ENCODE measurements around the gene IL1RL1.

The IL1RL1 gene

DNA sequence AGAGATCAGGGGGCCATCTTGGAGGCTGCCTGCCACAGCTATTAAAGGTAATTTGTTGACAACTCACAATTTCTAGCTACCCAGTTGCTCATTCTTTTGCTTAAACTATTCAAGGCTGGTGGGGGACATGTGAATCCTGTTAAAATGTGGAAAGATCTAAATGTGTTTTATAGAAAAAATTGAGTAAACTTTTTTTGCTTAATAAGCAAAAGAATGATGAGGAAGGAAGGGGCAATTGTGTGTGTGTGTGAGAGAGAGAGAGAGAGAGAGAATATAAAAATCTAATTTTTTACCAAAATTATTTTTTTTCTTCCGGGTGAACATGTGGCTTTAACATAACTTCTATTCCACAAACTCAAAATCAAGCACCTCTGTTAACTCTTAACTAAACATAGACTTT, 5.2 kb upstream of the IL1RL1 start:
- peaks cover 17% of the 10 kb centered on the region for H3K27me3 ChIP-seq
- TF ChIP-seq CTCF (IDR thresholded peaks at IDR 0.05) = no peak
- H3K27ac ChIP-seq = no peak overlapping the region
- no peak overlapping the region for H3K4me3 ChIP-seq (ENCODE audit: low read depth in 1 of 2, low read length in 1 of 2)
- no peaks in the 10 kb centered on the region for H3K9me3 ChIP-seq
- no peaks in the 10 kb centered on the region for H3K36me3 ChIP-seq
- peaks cover 12 to 14% of the 10 kb centered on the region in 2 experiments for H3K4me1 ChIP-seq (ENCODE audit: control insufficient read depth in 1 of 2, insufficient read depth in 1 of 2, low read depth in 1 of 2, low read length in 1 of 2)

DNA sequence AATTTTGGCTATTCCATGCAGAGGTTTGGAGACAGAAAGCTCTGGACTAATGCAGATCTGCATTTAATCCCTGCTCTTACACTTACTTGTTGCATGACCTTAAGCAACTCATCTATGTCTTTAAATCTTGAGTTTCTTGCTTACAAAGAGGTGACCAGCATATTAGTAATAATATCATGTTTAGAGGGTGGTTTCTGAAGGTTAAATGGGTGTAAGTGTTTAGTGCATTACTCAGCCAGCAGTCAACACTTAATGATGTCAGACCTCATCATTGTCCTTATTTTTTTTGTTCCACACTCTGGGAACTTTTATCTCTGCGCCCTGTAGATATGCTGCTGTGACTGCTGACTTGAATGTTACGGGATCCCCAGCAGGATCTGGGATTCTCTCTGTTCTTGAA, 1.7 kb downstream of the IL1RL1 start:
- Histone ChIP-seq H3K27me3 (no peaks in the 10 kb centered on the region), H3K27ac (no peak overlapping the region), H3K9me3 (no peaks in the 10 kb centered on the region), H3K4me3 (ENCODE audit: low read depth in 1 of 2, low read length in 1 of 2) (no peak overlapping the region), H3K4me1 (ENCODE audit: control insufficient read depth in 1 of 2, insufficient read depth in 1 of 2, low read depth in 1 of 2, low read length in 1 of 2) (peaks cover 40 to 43% of the 10 kb centered on the region in 2 experiments), H3K36me3 (no peaks in the 10 kb centered on the region)
- no peak for TF ChIP-seq CTCF (IDR thresholded peaks at IDR 0.05)

DNA sequence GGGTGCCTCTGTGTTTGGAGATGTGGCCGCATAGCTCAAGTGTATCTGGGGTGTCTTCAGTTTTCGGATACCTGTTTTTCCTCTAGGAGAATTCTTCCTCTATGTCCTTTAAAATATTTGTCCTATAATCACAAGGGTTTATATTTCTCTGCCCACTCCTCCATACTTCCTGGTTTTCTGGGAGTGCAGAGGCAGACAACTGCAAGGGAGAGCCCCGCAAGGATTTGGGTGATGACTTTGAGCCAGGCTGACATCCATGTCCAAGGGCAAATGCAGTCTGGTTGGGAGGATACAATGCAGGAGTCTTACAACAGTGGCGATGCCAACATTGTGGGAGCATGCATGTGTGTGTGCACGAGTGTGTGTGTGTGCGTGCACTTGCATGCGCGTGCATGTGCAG, 2.1 kb downstream of the IL1RL1 start:
- Histone ChIP-seq H3K4me3 (ENCODE audit: low read depth in 1 of 2, low read length in 1 of 2) (no peak overlapping the region), H3K9me3 (no peaks in the 10 kb centered on the region), H3K4me1 (ENCODE audit: control insufficient read depth in 1 of 2, insufficient read depth in 1 of 2, low read depth in 1 of 2, low read length in 1 of 2) (peaks cover 44 to 47% of the 10 kb centered on the region in 2 experiments), H3K27me3 (no peaks in the 10 kb centered on the region), H3K27ac (no peak overlapping the region), H3K36me3 (no peaks in the 10 kb centered on the region)
- no peak for TF ChIP-seq CTCF (IDR thresholded peaks at IDR 0.05)

GRCh38 chr2:102313950-102314349, 2.6 kb downstream of the IL1RL1 start:
- H3K27ac ChIP-seq = no peak overlapping the region
- H3K4me3 ChIP-seq (ENCODE audit: low read depth in 1 of 2, low read length in 1 of 2) = no peak overlapping the region
- H3K9me3 ChIP-seq = no peaks in the 10 kb centered on the region
- peaks cover 46 to 49% of the 10 kb centered on the region in 2 experiments for H3K4me1 ChIP-seq (ENCODE audit: control insufficient read depth in 1 of 2, insufficient read depth in 1 of 2, low read depth in 1 of 2, low read length in 1 of 2)
- TF ChIP-seq CTCF (IDR thresholded peaks at IDR 0.05) = no peak
- no peaks in the 10 kb centered on the region for H3K27me3 ChIP-seq
- no peaks in the 10 kb centered on the region for H3K36me3 ChIP-seq

GRCh38 chr2:102315921-102316320, 4.6 kb downstream of the IL1RL1 start:
- Histone ChIP-seq H3K4me1 (ENCODE audit: control insufficient read depth in 1 of 2, insufficient read depth in 1 of 2, low read depth in 1 of 2, low read length in 1 of 2) (peaks cover 43 to 44% of the 10 kb centered on the region in 2 experiments), H3K27ac (peak overlapping the region; percentile 61), H3K9me3 (no peaks in the 10 kb centered on the region), H3K4me3 (ENCODE audit: low read depth in 1 of 2, low read length in 1 of 2) (peak overlapping the region in 1 of 2 experiments; percentile 31), H3K27me3 (no peaks in the 10 kb centered on the region), H3K36me3 (no peaks in the 10 kb centered on the region)
- no peak for TF ChIP-seq CTCF (IDR thresholded peaks at IDR 0.05)

GRCh38 chr2:102317715-102318114, 6.4 kb downstream of the IL1RL1 start:
- H3K4me3 ChIP-seq (ENCODE audit: low read depth in 1 of 2, low read length in 1 of 2) = peak overlapping the region in 1 of 2 experiments; percentile 15
- H3K4me1 ChIP-seq (ENCODE audit: control insufficient read depth in 1 of 2, insufficient read depth in 1 of 2, low read depth in 1 of 2, low read length in 1 of 2) = peaks cover 46 to 47% of the 10 kb centered on the region in 2 experiments
- peak overlapping the region; percentile 55 for H3K27ac ChIP-seq
- no peaks in the 10 kb centered on the region for H3K27me3 ChIP-seq
- no peaks in the 10 kb centered on the region for H3K36me3 ChIP-seq
- no peak for TF ChIP-seq CTCF (IDR thresholded peaks at IDR 0.05)
- no peaks in the 10 kb centered on the region for H3K9me3 ChIP-seq

Data from neutrophil (primary cell).